AG20443 (cell line): ENCODE measurements around the gene CETP.
"Not testable (repeated sequence)": the region's sequence is repeated elsewhere in the genome, so short reads cannot be mapped to it uniquely, and the experiment has no call there.

Source experiments
- DNase-seq: peaks from one replicate; pipeline ENCODE4 v3.0.0; 2012; ENCODE audit warnings: low spot score, mixed read lengths

The CETP gene

GRCh38 chr16:56981729-56982271 lies 20.1 kb downstream of the CETP start:
- no peak for DNase-seq

GRCh38 chr16:56982695-56983094 lies 20.9 kb downstream of the CETP start:
- no peak for DNase-seq

- DNase-seq, result no peak
Observed at GRCh38 chr16:56983211-56983751, 21.5 kb downstream of the CETP start.

- no peak for DNase-seq
Observed at GRCh38 chr16:56984639-56985038, 22.9 kb downstream of the CETP start.

- peak; percentile 92 for DNase-seq
Observed at GRCh38 chr16:56985288-56985961, 23.7 kb downstream of the CETP start.

- DNase-seq, result no peak
Observed at GRCh38 chr16:56985962-56986360, 24.2 kb downstream of the CETP start.

GRCh38 chr16:56986361-56986760 lies 24.6 kb downstream of the CETP start:
- DNase-seq, result no peak

GRCh38 chr16:56986908-56987307 lies 25.2 kb downstream of the CETP start:
- not testable (repeated sequence) for DNase-seq

- DNase-seq, result no peak
Observed at GRCh38 chr16:56987692-56988091, 25.9 kb downstream of the CETP start.

- DNase-seq, result peak; percentile 59
Observed at GRCh38 chr16:56988161-56988947, 26.6 kb downstream of the CETP start.

GRCh38 chr16:56988948-56989945 lies 27.5 kb downstream of the CETP start, which contains the start of gene NLRC5:
NLRC5 (plus strand) TSS chr16:56989557; CDS start chr16:57020713, 31,156 bp downstream.
- DNase-seq, result peak; percentile 93

- DNase-seq, result no peak
Observed at GRCh38 chr16:56989988-56990387, 28.2 kb downstream of the CETP start.

- no peak for DNase-seq
Observed at GRCh38 chr16:56990407-56991286, 28.9 kb downstream of the CETP start.

GRCh38 chr16:56992431-56992830 lies 30.7 kb downstream of the CETP start:
- DNase-seq, result not testable (repeated sequence)

- DNase-seq, result no peak
Observed at GRCh38 chr16:56993204-56993603, 31.5 kb downstream of the CETP start.

- no peak for DNase-seq
Observed at GRCh38 chr16:56994311-56994710, 32.6 kb downstream of the CETP start.

GRCh38 chr16:56995136-56995805 lies 33.5 kb downstream of the CETP start:
- DNase-seq, result no peak

GRCh38 chr16:56997264-56997663 lies 35.5 kb downstream of the CETP start:
- no peak for DNase-seq

- no peak for DNase-seq
Observed at GRCh38 chr16:56997931-56998330, 36.2 kb downstream of the CETP start.

GRCh38 chr16:56998352-56998751 lies 36.6 kb downstream of the CETP start:
- no peak for DNase-seq
